NCI-H526 (cell line): ENCODE data around the gene GDF2.

ENCODE experiments used
- DNase-seq, 2 experiments: peaks; one replicate each; lab custom pipeline; 2025; lab: John Stamatoyannopoulos, UW

Gene GDF2

DNA sequence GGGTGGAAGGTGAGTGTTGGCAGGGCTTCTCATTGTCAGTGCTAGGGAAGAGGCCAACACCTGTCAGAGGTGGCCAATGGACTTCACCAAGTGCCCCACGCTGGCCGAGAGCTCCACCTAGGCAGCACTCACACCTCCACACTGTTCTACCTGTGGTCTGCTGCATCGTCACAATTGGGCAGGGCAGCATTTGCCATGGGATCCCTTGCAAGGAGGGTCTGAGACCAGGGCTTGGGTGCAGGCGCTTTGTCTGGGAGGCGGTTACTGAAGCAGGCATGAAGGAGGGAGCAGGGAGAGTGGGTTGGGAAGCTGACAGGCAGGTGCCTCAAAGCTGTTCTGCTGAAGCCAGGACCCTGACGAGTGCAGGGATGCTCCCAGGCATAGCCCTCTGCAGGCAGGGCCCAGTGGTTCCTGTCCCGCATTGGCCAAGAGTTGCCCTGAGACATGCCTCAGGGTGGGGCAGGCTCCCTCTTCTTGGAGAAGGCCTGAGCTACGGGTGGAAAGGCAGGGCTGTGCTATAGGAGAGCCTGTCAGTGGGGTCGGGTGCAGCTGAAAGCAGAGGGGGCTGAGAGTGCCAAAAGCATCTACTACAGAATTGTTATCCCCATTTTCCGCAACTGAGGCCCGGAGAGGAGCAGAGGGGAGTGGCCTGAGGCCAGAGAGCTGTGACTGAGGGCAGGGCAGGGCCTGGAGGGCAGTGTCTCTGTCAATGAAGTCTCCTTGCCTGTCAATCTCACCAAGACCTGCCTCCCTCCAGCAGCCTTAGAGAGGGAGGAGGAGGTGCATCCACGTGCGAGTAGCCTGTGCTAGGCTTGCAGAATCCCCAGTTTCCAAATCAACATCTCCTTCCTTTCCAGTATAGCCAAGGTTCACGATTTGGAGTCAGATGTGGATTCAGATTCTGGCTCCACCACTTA lies 29.9 kb downstream of the GDF2 start:
- no peak for DNase-seq

GRCh38 chr10:47353351-47353750 lies 31.1 kb downstream of the GDF2 start:
- DNase-seq: no peak

GRCh38 chr10:47354165-47354564 lies 31.9 kb downstream of the GDF2 start:
- DNase-seq: peak in 1 of 2 experiments; percentile 11

GRCh38 chr10:47354900-47355299 lies 32.6 kb downstream of the GDF2 start:
- no peak for DNase-seq

- no peak for DNase-seq
Observed at GRCh38 chr10:47356708-47357107, 34.5 kb downstream of the GDF2 start.

GRCh38 chr10:47357131-47357582 lies 34.9 kb downstream of the GDF2 start:
- DNase-seq: no peak

DNA sequence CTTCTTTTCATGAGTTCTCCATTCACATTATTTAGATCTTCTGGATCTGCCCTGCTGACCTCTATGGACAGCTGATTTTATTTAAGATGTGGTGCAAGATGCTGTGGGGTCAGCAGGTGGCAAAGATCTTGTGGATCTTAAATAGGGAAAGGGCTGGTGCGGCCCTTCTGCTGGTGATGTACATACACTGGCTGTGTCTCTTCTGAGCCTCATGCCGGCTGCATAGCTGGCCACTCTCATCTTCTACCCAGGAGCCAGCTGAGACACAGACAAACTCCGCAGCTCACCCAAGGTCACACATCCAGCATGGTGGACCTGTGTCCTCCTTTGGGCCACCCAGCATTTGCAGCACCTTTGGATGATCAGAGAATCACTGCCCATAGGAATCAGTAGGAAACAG lies 35.7 kb downstream of the GDF2 start:
- DNase-seq: no peak

DNA sequence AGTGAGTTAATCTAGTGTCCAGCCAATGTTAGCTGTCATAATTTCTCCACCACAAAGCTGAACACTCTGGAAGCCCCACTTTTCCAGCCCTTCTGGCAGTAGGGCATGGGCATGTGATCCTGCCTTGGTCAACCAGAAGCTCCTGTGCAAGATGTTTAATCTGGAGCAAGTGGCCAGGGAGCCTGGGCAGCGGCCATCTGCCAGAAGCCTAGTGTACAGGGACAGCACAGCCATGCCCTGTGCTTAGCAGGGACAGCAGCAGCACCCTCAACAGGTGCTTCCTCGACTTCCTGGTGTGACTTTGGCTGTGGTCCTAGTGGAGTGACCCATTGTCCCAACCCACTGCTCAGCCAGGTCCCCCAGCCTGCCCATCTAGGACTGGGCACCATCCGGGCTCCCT lies 36.2 kb downstream of the GDF2 start:
- no peak for DNase-seq

DNA sequence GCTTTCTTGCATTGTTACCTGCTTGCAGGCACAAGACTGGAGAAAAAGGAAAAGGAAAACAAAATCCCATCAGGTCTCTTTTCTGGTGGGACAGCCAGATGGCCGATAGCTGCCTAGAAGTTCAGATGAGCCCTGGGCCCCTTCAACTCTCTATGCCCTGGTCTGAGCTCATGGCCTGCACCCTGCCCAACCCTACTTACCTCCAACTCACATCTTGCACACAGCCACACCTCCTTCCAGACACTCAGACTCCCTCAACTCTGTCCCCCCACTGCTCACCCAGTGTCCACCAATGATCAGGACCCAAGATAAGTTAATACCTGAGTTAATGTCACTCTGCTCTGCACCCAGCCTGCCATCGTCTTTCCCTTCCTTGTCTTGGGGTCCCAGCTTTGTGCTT lies 36.8 kb downstream of the GDF2 start:
- DNase-seq: no peak

GRCh38 chr10:47359626-47360418 lies 37.6 kb downstream of the GDF2 start:
- DNase-seq: no peak

DNA sequence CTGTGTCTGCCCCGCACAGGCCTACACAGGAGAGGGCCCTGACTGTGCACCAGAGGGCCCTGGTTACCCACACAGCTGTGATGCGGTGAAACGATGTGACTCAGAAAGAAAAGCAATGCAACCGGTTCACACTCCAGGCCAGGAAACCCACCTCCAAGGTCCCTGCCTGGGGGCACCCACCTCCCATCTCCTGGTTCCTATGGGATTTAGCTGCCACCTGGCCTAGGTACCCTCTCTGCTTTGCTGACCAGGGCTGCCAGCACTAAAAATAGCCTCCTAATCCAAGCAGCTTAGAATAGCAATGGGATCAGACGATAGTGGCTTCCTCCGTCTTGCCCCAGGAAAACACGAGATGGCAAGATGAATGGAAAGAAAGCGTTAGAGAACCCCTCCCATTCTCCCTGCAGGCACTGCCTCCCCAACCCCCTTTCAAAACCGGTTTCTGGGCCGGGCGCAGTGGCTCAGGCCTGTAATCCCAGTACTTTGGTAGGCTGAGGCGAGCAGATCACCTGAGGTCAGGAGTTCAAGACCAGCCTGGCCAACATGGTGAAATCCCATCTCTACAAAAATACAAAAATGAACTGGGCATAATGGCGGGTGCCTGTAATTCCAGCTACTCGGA lies 38.3 kb downstream of the GDF2 start:
- no peak for DNase-seq

GRCh38 chr10:47361293-47361692 lies 39.0 kb downstream of the GDF2 start:
- peak in 1 of 2 experiments; percentile 44 for DNase-seq

DNA sequence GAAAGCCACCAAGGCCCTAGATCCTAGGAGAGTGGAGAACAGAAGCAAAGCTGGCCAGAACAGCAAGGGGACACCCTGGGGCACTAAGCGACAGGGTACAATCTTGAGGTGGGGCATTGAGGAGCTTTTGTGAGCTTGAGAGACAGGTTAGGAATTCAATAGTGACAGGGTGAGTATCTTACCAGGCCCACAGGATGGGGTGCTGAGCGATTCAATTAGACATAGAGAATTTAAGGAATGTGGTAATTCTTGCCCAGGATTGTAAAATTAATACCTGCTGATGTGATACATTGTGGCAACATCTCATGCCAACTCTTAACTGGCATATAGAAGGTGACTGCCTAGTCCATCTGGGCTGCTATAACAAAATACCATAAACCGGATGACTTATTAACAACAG lies 39.9 kb downstream of the GDF2 start:
- no peak for DNase-seq

DNA sequence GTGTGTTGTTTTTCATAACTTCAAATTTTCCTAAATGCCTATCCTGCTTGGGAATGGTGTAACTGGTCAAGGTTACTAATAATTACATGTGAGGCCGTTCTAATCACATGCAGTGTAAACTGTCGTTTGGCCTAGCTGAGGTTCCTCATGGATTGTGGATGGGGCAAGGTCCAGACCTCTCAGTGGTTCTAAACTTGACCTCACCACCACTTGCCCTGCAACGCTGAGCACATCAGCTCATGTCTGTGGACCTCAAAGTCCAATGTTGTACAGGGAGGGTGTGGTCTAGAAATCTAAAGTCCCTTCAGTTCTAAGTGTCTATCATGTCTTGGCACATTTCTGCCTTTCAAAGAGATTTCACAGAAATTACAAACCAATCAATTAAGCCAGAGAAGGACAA lies 41.5 kb downstream of the GDF2 start:
- no peak for DNase-seq

GRCh38 chr10:47364366-47364765 lies 42.1 kb downstream of the GDF2 start:
- peak; percentile 23 to 57 for DNase-seq

- DNase-seq: no peak
Observed at GRCh38 chr10:47364911-47365310, 42.7 kb downstream of the GDF2 start.

- no peak for DNase-seq
Observed at GRCh38 chr10:47365431-47366180, 43.4 kb downstream of the GDF2 start.

GRCh38 chr10:47366181-47366631 lies 44.0 kb downstream of the GDF2 start:
- no peak for DNase-seq

- DNase-seq: no peak
Observed at GRCh38 chr10:47366731-47367460, 44.6 kb downstream of the GDF2 start.

DNA sequence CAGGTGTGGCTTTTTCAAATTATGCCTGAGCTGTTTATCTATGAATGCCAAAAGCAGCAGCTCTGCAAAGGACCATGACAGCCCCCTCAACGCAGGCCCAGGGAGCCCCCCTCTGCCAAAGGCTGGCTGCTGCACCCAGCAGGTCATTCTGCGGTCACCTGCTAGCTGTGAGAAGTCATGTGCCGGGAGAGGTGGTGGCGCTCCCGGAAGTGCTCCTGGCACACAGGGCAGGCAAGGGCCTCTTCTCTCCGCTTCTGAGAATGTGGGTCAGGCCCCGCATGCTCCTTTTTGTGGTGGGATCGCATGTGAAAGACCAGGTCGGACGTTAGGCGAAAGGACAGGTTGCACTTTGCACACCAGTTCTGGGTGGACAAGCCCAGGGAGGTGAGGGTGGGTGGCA lies 45.4 kb downstream of the GDF2 start:
- DNase-seq: no peak
